Fibroblast of mammary gland (primary cell): Measurements from ENCODE around the gene MRPS9.

Experiments used
- DNase-seq: peaks from one replicate; pipeline ENCODE4 v3.0.0-alpha.2; 2010; ENCODE audit warnings: low read depth
- H3K4me3 ChIP-seq: 2 replicates; pipeline ENCODE4 v1.5.1; 2011; ENCODE audit warnings: low read depth, mild to moderate bottlenecking, low read length, moderate library complexity; ENCODE audit not compliant: control insufficient read depth
- TF ChIP-seq, protein P1 (sequence below): conservative IDR thresholded peaks from 2 replicates; pipeline ENCODE4 v1.5.1; 2011; ENCODE audit warnings: low read depth, low read length, inconsistent platforms; ENCODE audit not compliant: control insufficient read depth, insufficient read depth

Gene MRPS9

DNA sequence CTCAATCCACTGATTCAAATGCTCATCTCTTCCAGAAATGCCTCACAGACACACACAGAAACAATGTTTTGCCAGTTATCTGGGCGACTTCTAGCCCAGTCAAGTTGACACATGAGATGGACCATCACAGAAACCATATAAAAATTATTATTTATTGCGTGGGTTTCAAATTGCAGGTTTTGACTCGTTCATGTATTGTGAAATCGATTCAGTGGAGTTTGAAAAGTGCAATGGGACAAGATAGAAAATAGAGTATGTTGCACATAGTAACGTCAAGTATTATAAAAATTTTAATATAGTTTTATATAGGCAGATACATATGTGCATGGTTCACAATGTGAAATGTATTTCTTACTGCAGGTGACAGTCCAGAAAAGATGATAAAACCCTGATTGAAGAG lies 100.8 kb downstream of the MRPS9 start:
- TF ChIP-seq, protein P1, sequence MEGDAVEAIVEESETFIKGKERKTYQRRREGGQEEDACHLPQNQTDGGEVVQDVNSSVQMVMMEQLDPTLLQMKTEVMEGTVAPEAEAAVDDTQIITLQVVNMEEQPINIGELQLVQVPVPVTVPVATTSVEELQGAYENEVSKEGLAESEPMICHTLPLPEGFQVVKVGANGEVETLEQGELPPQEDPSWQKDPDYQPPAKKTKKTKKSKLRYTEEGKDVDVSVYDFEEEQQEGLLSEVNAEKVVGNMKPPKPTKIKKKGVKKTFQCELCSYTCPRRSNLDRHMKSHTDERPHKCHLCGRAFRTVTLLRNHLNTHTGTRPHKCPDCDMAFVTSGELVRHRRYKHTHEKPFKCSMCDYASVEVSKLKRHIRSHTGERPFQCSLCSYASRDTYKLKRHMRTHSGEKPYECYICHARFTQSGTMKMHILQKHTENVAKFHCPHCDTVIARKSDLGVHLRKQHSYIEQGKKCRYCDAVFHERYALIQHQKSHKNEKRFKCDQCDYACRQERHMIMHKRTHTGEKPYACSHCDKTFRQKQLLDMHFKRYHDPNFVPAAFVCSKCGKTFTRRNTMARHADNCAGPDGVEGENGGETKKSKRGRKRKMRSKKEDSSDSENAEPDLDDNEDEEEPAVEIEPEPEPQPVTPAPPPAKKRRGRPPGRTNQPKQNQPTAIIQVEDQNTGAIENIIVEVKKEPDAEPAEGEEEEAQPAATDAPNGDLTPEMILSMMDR, result no peak

DNA sequence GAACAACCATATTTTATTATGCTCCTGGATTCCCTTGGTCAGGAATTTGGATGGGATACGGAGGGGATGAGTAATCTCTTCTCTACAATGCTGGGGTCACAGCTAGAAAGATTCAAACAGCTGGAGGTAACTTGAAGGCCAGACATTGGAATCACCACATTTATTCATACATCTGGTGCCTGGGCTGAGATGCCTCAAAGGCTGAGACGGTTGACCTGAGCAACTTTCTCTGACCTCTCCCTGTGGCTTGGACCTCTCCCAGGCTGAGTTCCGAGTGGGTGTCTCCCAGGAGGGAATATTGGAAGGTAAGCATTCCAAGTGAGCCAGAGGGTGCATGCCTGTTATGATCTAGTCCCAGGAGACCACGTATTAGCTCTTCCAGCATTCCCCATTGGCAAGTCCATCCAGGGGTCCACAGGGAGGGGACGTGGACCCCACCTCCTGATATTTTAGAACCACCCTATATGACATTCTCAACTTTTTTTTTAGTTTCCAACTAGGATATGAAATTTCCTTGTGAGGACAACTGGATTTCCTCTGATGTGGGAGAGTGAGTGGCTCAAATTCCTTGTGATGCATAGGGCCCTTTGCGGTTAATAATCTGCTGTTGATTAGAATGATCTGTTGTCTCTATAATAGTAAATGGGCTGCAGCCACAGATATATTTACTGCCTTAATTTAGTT lies 101.8 kb downstream of the MRPS9 start:
- TF ChIP-seq, protein P1, result no peak
- peak; percentile 87 for DNase-seq
- no peak overlapping the region for H3K4me3 ChIP-seq

More for the DNA sequence above, 100.8 kb downstream of the MRPS9 start:
- DNase-seq, result no peak
- H3K4me3 ChIP-seq, result no peak overlapping the region

DNA sequence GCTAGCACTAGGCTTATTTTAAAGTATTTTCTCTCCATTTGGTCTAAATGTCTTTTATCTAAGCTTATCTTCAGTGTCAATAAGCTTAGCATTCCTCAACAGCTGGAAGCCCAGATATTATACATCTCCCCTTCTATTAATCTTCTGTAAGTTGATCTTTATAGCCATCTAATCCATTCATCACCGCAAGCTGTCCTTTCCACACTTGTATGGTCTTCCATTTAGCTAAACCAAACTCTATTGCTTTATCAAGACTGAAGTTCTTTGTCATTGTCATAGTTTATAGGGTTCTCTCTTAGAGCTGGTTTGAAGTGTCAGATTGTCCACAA lies 102.3 kb downstream of the MRPS9 start:
- H3K4me3 ChIP-seq, result no peak overlapping the region
- no peak for DNase-seq
- TF ChIP-seq, protein P1, result no peak

DNA sequence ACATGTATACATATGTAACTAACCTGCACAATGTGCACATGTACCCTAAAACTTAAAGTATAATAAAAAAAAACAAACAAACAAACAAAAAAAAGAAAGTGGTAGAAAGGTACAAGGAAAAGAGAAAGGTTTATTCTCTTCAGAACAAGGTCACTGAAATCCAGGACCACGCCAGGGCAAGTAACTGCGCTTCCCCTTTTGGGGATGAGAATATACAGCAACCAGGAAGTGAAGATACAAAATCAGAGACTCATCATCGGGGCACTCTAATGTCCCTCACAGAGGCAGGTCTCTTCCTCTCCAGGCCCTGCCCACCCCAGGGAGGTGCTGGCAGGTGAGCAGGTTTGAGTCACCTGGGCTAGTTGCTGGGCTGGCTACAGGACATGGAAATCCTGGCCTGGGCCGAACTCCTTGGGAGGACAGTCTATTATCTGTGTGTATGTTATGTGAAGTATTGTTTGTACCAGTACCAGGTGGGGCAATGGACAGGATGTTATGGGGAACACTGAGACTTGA lies 103.3 kb downstream of the MRPS9 start:
- TF ChIP-seq, protein P1, result no peak
- H3K4me3 ChIP-seq, result no peak overlapping the region
- DNase-seq, result no peak

DNA sequence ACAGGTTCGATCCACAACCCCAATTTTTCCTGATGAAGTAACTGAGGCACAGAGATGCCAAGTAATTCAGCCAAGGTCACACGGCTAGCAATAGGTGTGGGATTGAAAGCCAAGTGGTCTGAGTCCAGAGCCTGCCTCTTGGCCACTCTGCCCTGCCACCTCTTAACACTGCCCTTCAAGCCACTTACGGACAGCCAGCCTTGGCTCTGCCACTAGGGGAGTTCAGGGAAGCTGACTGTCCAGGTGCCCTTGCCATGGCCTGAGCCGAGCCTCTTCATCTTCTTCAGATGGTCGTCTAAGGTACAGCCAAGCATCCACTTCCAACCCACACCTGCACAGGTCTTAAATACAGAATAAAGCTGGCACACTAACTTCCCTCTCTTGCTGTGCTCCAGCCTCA lies 104.4 kb downstream of the MRPS9 start:
- TF ChIP-seq, protein P1, result no peak
- DNase-seq, result no peak
- H3K4me3 ChIP-seq, result no peak overlapping the region

DNA sequence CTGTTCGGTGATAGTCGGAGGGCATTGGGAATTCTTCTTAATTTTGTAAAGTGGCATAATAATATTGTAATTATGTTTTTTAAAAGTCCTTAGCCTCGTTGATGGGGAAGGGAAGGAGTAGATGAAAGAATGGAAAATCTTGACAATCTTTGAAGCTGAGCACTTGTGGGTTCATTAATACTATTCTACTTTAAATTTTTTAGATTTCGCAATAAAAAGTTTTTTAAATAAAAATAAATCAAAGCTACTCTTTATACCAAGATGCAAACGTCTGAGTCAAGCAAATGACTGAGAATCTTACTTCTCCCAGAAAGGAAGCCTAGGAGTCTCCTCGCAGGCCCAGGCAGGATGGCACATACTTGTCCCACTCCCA lies 105.2 kb downstream of the MRPS9 start:
- no peak overlapping the region for H3K4me3 ChIP-seq
- TF ChIP-seq, protein P1, result no peak
- DNase-seq, result no peak
